Thyroid gland (tissue), 4 donors: ENCODE measurements around the gene NOP53.
"Not testable (repeated sequence)": the region's sequence is repeated elsewhere in the genome, so short reads cannot be mapped to it uniquely, and the experiment has no call there.

Experiments used
- CTCF ChIP-seq, 6 experiments: fragments of 200-600 bp in 3 of 6; fragments of 450-650 bp in 3 of 6; sonication (generic) in 3 of 6; IDR thresholded peaks; one replicate each; pipeline ENCODE4 v1.5.1; 2016 to 2019; ENCODE audit warnings: antibody characterized with exemption in 6 of 6, mild to moderate bottlenecking in 2 of 6, inconsistent platforms in 1 of 6, moderate library complexity in 1 of 6
- POLR2A ChIP-seq, 2 donors: fragments of 450-650 bp; IDR thresholded peaks; one replicate each; pipeline ENCODE4 v1.6.1; 2017; ENCODE audit warnings: antibody characterized with exemption in 2 of 2, mild to moderate bottlenecking in 2 of 2, moderate library complexity in 1 of 2

GRCh38 chr19:47803148-47803547 lies 57.8 kb downstream of the NOP53 start:
- not testable (repeated sequence) for TF ChIP-seq CTCF, POLR2A (IDR thresholded peaks at IDR 0.05)
